GM19455 (cell line): ENCODE results near the gene C17orf107.

Source experiments
- ATAC-seq: cut with Tn5 transposase; IDR thresholded peaks from one replicate; pipeline ENCODE4 v1.9.1; 2021; ENCODE audit not compliant: unreplicated experiment

C17orf107 gene

GRCh38 chr17:4933646-4934045, 34.3 kb downstream of the C17orf107 start:
- no peak for ATAC-seq

GRCh38 chr17:4934173-4934979, 35.0 kb downstream of the C17orf107 start:
- no peak for ATAC-seq

- no peak for ATAC-seq
Measured at GRCh38 chr17:4935650-4936049, 36.3 kb downstream of the C17orf107 start.

- ATAC-seq, result no peak
Measured at GRCh38 chr17:4936436-4936835, 37.1 kb downstream of the C17orf107 start.

- no peak for ATAC-seq
Measured at GRCh38 chr17:4937553-4937952, 38.2 kb downstream of the C17orf107 start.

GRCh38 chr17:4938069-4938491, 38.7 kb downstream of the C17orf107 start:
- no peak for ATAC-seq

GRCh38 chr17:4938688-4939545, 39.6 kb downstream of the C17orf107 start:
- no peak for ATAC-seq

GRCh38 chr17:4939546-4939795, 40.1 kb downstream of the C17orf107 start:
- ATAC-seq, result peak; percentile 32

- peak; percentile 65 for ATAC-seq
Measured at GRCh38 chr17:4939796-4940554, 40.6 kb downstream of the C17orf107 start, which contains the start of the genes RNF167 and SLC25A11. Gene RNF167, plus strand, starts transcription at chr17:4940268. Its CDS starts 642 bp downstream, at chr17:4940910. Gene SLC25A11, minus strand, starts transcription at chr17:4940046. Its CDS starts 136 bp downstream, at chr17:4939910.

- no peak for ATAC-seq
Measured at GRCh38 chr17:4940555-4941318, 41.4 kb downstream of the C17orf107 start.

GRCh38 chr17:4941319-4941610, 41.9 kb downstream of the C17orf107 start:
- no peak for ATAC-seq

- no peak for ATAC-seq
Measured at GRCh38 chr17:4942760-4943508, 43.6 kb downstream of the C17orf107 start.

- ATAC-seq, result no peak
Measured at GRCh38 chr17:4944163-4944553, 44.8 kb downstream of the C17orf107 start.

GRCh38 chr17:4944554-4945175, 45.3 kb downstream of the C17orf107 start:
- no peak for ATAC-seq

- no peak for ATAC-seq
Measured at GRCh38 chr17:4945176-4945943, 46.0 kb downstream of the C17orf107 start.

- ATAC-seq, result no peak
Measured at GRCh38 chr17:4945944-4946280, 46.6 kb downstream of the C17orf107 start.

- ATAC-seq, result no peak
Measured at GRCh38 chr17:4946312-4946976, 47.1 kb downstream of the C17orf107 start.

- ATAC-seq, result no peak
Measured at GRCh38 chr17:4947010-4947410, 47.7 kb downstream of the C17orf107 start.
